ENCODE data around the gene FAM171A2.

DNA sequence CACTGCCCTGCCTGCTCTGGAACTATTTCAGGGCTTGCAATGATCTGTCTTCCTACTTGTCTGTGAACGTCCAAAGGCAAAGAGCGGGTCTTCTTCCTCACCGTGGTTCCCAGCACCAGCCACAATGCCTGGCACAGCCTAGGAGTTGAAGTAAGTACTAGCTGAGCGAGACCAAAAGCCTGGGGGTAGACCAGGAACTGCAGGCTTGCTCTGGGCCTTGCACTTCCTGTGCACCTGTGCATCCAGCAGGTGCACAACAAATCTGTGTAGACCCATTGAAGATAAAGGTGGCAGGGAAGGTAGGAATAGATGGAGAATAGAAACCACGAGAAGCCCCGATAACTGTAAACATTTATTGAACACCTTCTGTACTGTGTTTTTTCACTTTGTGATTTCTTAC, 4.6 kb downstream of the FAM171A2 start:
- TF ChIP-seq, protein P1, sequence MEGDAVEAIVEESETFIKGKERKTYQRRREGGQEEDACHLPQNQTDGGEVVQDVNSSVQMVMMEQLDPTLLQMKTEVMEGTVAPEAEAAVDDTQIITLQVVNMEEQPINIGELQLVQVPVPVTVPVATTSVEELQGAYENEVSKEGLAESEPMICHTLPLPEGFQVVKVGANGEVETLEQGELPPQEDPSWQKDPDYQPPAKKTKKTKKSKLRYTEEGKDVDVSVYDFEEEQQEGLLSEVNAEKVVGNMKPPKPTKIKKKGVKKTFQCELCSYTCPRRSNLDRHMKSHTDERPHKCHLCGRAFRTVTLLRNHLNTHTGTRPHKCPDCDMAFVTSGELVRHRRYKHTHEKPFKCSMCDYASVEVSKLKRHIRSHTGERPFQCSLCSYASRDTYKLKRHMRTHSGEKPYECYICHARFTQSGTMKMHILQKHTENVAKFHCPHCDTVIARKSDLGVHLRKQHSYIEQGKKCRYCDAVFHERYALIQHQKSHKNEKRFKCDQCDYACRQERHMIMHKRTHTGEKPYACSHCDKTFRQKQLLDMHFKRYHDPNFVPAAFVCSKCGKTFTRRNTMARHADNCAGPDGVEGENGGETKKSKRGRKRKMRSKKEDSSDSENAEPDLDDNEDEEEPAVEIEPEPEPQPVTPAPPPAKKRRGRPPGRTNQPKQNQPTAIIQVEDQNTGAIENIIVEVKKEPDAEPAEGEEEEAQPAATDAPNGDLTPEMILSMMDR (conservative IDR thresholded peaks at IDR 0.05 in 1 of 2, IDR thresholded peaks at IDR 0.05 in 1 of 2; ENCODE audit: low read depth in 1 of 2, low read length in 2 of 2) = no peak
- TF ChIP-seq EZH2 (IDR thresholded peaks at IDR 0.05; ENCODE audit: low read length, missing control alignments) = no peak

All from fibroblast of lung (primary cell).